GM23338 (cell line): Measurements from ENCODE around the gene ASPSCR1. TPM values are rescaled to one million over a fixed set of nuclear protein-coding genes. Genes with fewer than 3 reads are reported as not detected.
A peak's percentile ranks its signal among the peaks of the same experiment; 100 is the strongest.

ENCODE experiments used
- ATAC-seq: fragments of 200-7000 bp; cut with Tn5 transposase; 3 replicates; pipeline ENCODE4 v1.9.1; 2020
- DNase-seq: peaks from one replicate; pipeline ENCODE4 v3.0.0-alpha.2; 2015; ENCODE audit warnings: low spot score
- H2AFZ ChIP-seq: fragments of 200-600 bp; sonication (generic); 2 replicates; pipeline ENCODE4 v1.8.0; 2016; ENCODE audit warnings: antibody characterized with exemption, mild to moderate bottlenecking, moderate library complexity
- H3F3A ChIP-seq: fragments of 200-600 bp; sonication (generic); replicated peaks from 2 replicates; pipeline ENCODE4 v1.8.0; 2017; ENCODE audit warnings: antibody characterized with exemption, mixed run types, low read depth
- H3K27ac ChIP-seq: fragments of 200-600 bp; sonication (generic); 2 replicates; pipeline ENCODE4 v1.6.1; 2016; ENCODE audit warnings: low read depth
- H3K27me3 ChIP-seq: fragments of 200-600 bp; sonication (generic); 2 replicates; pipeline ENCODE4 v1.8.0; 2016; ENCODE audit warnings: mild to moderate bottlenecking, mixed run types, moderate library complexity; ENCODE audit not compliant: insufficient read depth
- H3K36me3 ChIP-seq: fragments of 200-600 bp; sonication (generic); 2 replicates; pipeline ENCODE4 v1.8.0; 2016; ENCODE audit warnings: mild to moderate bottlenecking; ENCODE audit not compliant: insufficient read depth
- H3K4me1 ChIP-seq: fragments of 200-600 bp; sonication (generic); 2 replicates; pipeline ENCODE4 v1.8.0; 2016; ENCODE audit warnings: mild to moderate bottlenecking, moderate library complexity; ENCODE audit not compliant: insufficient read depth
- H3K4me2 ChIP-seq: fragments of 200-600 bp; sonication (generic); 2 replicates; pipeline ENCODE4 v1.7.1; 2017; ENCODE audit warnings: mixed run types
- H3K4me3 ChIP-seq: fragments of 200-600 bp; sonication (generic); 2 replicates; pipeline ENCODE4 v1.6.1; 2016; ENCODE audit warnings: mixed run types
- H3K79me2 ChIP-seq: fragments of 200-600 bp; sonication (generic); replicated peaks from 2 replicates; pipeline ENCODE4 v1.8.0; 2017; ENCODE audit warnings: mild to moderate bottlenecking; ENCODE audit not compliant: insufficient read depth
- H3K9me2 ChIP-seq: fragments of 200-600 bp; sonication (generic); 2 replicates; pipeline ENCODE4 v1.8.0; 2017; ENCODE audit not compliant: insufficient read depth
- H4K20me1 ChIP-seq: fragments of 200-600 bp; sonication (generic); replicated peaks from 2 replicates; pipeline ENCODE4 v1.8.0; 2017; ENCODE audit warnings: mild to moderate bottlenecking; ENCODE audit not compliant: insufficient read depth
- H3K27ac Mint-ChIP-seq: 2 replicates; pipeline ENCODE4 v1.8.0; 2020; ENCODE audit warnings: inconsistent platforms, mild to moderate bottlenecking, moderate library complexity, mixed read lengths
- H3K27me3 Mint-ChIP-seq: 3 replicates; pipeline ENCODE4 v1.8.0; 2022; ENCODE audit warnings: low read depth, mild to moderate bottlenecking, moderate library complexity, mixed read lengths, inconsistent platforms; ENCODE audit not compliant: insufficient read depth, poor library complexity
- H3K36me3 Mint-ChIP-seq: 3 replicates; pipeline ENCODE4 v1.8.0; 2021; ENCODE audit warnings: low read depth, mild to moderate bottlenecking, inconsistent platforms, moderate library complexity, mixed read lengths
- H3K4me1 Mint-ChIP-seq: 3 replicates; pipeline ENCODE4 v1.8.0; 2020; ENCODE audit warnings: mild to moderate bottlenecking, inconsistent platforms, mixed read lengths
- H3K4me3 Mint-ChIP-seq: 3 replicates; pipeline ENCODE4 v1.8.0; 2021; ENCODE audit warnings: moderate library complexity, mild to moderate bottlenecking, inconsistent platforms, mixed read lengths
- H3K9me3 Mint-ChIP-seq: 3 replicates; pipeline ENCODE4 v1.8.0; 2020; ENCODE audit warnings: moderate library complexity, mild to moderate bottlenecking, inconsistent platforms, mixed read lengths
- CREB1 ChIP-seq: fragments of 250-450 bp; sonication (Bioruptor Pico); IDR thresholded peaks from 2 replicates; pipeline ENCODE4 v1.5.0; 2020; ENCODE audit warnings: low read depth, mild to moderate bottlenecking, moderate library complexity
- EZH2 ChIP-seq: fragments of 200-600 bp; sonication (generic); IDR thresholded peaks from one replicate; pipeline ENCODE4 v1.8.0; 2017; ENCODE audit warnings: antibody characterized with exemption, mild to moderate bottlenecking, low read depth; ENCODE audit not compliant: unreplicated experiment
- EZH2phosphoT487 ChIP-seq: fragments of 200-600 bp; sonication (generic); IDR thresholded peaks from one replicate; pipeline ENCODE4 v1.8.1; 2018; ENCODE audit warnings: antibody characterized with exemption; ENCODE audit not compliant: unreplicated experiment
- JUNB ChIP-seq: IDR thresholded peaks from one replicate; pipeline ENCODE4 v1.6.1; 2016; ENCODE audit warnings: antibody characterized with exemption; ENCODE audit not compliant: unreplicated experiment
- NANOG ChIP-seq: IDR thresholded peaks from 2 replicates; pipeline ENCODE4 v1.6.1; 2016; ENCODE audit warnings: antibody characterized with exemption, borderline replicate concordance
- POLR2AphosphoS5 ChIP-seq: IDR thresholded peaks from 2 replicates; pipeline ENCODE4 v1.6.1; 2016; ENCODE audit warnings: antibody characterized with exemption, low read depth
- ZNF114 ChIP-seq: fragments of 250-450 bp; sonication (Bioruptor Pico); IDR thresholded peaks from 2 replicates; pipeline ENCODE4 v1.5.0; 2020; ENCODE audit warnings: mild to moderate bottlenecking, moderate library complexity
- polyA plus RNA-seq: library from polyadenylated mRNA; unstranded; fragments of >200 nt; fragmentation: Nextera tagmentation; extraction: Ambion mirVana; gene quantifications from 2 replicates; pipeline ENCODE4 v1.2.1, GENCODE V29; 2016
- total RNA-seq: library from RNA; depleted of rRNA; stranded (reverse); fragments of >200 nt; shearing (Covaris generic); gene quantifications from 2 replicates; pipeline ENCODE4 v1.2.3, GENCODE V29; 2014
- TF ChIP-seq, protein P1 (sequence below): fragments of 250-450 bp; sonication (Bioruptor Pico); IDR thresholded peaks from 2 replicates; pipeline ENCODE4 v1.5.0; 2020; ENCODE audit warnings: mild to moderate bottlenecking, moderate library complexity
- TF ChIP-seq, protein P2 (sequence below), 2 experiments: fragments of 200-600 bp in 1 of 2; sonication (generic) in 1 of 2; conservative IDR thresholded peaks; 2 replicates each; pipeline versions ENCODE4 v1.5.1 to v1.6.1; 2016 to 2017; ENCODE audit warnings: antibody characterized with exemption in 2 of 2, low read depth in 2 of 2, mild to moderate bottlenecking in 2 of 2, moderate library complexity in 1 of 2
- TF ChIP-seq, protein P3 (sequence below): IDR thresholded peaks from one replicate; pipeline ENCODE4 v1.6.1; 2018; ENCODE audit warnings: antibody characterized with exemption; ENCODE audit not compliant: unreplicated experiment

Gene ASPSCR1
- total and polyA plus RNA-seq, 2 experiments from 2014 or later = 44.2 to 46.9 TPM

DNA sequence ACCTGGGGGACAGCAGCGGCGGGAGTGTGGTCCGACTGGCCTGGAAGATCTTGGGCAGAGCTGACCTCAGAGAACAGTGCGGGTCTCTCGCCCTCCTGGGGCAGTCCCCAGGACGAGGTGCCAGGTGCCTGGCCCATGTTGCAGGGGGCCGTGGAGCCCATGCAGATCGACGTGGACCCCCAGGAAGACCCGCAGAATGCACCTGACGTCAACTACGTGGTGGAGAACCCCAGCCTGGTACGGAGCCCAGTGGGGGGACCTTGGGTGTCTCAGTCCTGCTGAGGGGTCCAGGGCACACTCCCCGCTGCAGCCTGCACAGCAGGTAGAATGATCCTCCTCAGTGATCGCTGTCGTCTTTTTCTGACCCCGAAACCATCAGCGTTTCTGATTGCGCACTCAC, 75.7 kb downstream of the ASPSCR1 start (continued):
- TF ChIP-seq, protein P1, sequence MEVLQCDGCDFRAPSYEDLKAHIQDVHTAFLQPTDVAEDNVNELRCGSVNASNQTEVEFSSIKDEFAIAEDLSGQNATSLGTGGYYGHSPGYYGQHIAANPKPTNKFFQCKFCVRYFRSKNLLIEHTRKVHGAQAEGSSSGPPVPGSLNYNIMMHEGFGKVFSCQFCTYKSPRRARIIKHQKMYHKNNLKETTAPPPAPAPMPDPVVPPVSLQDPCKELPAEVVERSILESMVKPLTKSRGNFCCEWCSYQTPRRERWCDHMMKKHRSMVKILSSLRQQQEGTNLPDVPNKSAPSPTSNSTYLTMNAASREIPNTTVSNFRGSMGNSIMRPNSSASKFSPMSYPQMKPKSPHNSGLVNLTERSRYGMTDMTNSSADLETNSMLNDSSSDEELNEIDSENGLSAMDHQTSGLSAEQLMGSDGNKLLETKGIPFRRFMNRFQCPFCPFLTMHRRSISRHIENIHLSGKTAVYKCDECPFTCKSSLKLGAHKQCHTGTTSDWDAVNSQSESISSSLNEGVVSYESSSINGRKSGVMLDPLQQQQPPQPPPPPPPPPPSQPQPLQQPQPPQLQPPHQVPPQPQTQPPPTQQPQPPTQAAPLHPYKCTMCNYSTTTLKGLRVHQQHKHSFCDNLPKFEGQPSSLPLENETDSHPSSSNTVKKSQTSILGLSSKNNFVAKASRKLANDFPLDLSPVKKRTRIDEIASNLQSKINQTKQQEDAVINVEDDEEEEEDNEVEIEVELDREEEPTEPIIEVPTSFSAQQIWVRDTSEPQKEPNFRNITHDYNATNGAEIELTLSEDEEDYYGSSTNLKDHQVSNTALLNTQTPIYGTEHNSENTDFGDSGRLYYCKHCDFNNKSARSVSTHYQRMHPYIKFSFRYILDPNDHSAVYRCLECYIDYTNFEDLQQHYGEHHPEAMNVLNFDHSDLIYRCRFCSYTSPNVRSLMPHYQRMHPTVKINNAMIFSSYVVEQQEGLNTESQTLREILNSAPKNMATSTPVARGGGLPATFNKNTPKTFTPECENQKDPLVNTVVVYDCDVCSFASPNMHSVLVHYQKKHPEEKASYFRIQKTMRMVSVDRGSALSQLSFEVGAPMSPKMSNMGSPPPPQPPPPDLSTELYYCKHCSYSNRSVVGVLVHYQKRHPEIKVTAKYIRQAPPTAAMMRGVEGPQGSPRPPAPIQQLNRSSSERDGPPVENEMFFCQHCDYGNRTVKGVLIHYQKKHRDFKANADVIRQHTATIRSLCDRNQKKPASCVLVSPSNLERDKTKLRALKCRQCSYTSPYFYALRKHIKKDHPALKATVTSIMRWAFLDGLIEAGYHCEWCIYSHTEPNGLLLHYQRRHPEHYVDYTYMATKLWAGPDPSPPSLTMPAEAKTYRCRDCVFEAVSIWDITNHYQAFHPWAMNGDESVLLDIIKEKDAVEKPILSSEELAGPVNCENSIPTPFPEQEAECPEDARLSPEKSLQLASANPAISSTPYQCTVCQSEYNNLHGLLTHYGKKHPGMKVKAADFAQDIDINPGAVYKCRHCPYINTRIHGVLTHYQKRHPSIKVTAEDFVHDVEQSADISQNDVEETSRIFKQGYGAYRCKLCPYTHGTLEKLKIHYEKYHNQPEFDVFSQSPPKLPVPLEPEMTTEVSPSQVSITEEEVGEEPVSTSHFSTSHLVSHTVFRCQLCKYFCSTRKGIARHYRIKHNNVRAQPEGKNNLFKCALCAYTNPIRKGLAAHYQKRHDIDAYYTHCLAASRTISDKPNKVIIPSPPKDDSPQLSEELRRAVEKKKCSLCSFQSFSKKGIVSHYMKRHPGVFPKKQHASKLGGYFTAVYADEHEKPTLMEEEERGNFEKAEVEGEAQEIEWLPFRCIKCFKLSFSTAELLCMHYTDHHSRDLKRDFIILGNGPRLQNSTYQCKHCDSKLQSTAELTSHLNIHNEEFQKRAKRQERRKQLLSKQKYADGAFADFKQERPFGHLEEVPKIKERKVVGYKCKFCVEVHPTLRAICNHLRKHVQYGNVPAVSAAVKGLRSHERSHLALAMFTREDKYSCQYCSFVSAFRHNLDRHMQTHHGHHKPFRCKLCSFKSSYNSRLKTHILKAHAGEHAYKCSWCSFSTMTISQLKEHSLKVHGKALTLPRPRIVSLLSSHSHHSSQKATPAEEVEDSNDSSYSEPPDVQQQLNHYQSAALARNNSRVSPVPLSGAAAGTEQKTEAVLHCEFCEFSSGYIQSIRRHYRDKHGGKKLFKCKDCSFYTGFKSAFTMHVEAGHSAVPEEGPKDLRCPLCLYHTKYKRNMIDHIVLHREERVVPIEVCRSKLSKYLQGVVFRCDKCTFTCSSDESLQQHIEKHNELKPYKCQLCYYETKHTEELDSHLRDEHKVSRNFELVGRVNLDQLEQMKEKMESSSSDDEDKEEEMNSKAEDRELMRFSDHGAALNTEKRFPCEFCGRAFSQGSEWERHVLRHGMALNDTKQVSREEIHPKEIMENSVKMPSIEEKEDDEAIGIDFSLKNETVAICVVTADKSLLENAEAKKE (CRISPR knock-in tag) = no peak
- TF ChIP-seq, protein P2, sequence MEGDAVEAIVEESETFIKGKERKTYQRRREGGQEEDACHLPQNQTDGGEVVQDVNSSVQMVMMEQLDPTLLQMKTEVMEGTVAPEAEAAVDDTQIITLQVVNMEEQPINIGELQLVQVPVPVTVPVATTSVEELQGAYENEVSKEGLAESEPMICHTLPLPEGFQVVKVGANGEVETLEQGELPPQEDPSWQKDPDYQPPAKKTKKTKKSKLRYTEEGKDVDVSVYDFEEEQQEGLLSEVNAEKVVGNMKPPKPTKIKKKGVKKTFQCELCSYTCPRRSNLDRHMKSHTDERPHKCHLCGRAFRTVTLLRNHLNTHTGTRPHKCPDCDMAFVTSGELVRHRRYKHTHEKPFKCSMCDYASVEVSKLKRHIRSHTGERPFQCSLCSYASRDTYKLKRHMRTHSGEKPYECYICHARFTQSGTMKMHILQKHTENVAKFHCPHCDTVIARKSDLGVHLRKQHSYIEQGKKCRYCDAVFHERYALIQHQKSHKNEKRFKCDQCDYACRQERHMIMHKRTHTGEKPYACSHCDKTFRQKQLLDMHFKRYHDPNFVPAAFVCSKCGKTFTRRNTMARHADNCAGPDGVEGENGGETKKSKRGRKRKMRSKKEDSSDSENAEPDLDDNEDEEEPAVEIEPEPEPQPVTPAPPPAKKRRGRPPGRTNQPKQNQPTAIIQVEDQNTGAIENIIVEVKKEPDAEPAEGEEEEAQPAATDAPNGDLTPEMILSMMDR (conservative IDR thresholded peaks at IDR 0.05; ENCODE audit: low read depth in 2 of 2) = no peak
- no peak for TF ChIP-seq JUNB
- TF ChIP-seq NANOG = no peak
- TF ChIP-seq EZH2 = no peak
- no peak for TF ChIP-seq ZNF114 (CRISPR knock-in tag)

DNA sequence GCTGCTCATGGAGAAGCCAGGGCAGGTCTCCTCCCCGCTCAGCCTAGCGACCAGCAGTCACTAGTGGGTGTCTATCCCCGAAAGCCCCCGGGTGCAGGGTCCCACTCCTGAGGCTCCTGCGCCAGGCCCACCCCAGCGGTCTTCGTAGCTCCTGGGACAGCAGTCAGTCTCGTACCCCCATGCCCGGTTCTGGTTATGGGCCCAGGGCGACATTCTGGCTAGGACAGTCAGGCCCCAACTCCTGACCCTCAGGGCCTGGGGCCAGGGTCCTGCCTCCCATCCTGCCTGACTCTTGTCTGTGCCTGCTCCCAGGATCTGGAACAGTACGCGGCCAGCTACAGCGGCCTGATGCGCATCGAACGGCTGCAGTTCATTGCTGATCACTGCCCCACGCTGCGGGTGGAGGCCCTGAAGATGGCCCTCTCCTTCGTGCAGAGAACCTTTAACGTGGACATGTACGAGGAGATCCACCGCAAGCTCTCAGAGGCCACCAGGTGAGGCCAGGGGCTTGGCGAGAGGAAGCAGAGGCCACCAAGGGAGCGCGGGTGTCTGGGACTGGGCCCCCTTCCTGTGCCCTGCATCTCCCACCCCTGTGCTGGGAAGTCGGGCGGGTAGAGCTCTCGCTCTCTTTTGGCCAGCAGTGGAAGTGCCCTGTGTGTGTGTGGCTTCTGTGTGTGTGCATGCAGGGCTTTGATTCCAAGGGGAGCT, 76.3 kb downstream of the ASPSCR1 start:
- Histone ChIP-seq H3K27me3 (no peaks in the 10 kb centered on the region), H3K4me3 (peak overlapping the region; percentile 89; the same call in 1 of the 2 replicates), H4K20me1 (peaks cover 8% of the 10 kb centered on the region; the same call in 1 of the 2 replicates), H3K27ac (no peak overlapping the region), H3K4me1 (no peaks in the 10 kb centered on the region), H3K4me2 (no peak overlapping the region), H3K9me2 (no peaks in the 10 kb centered on the region), H3K79me2 (peaks cover 9% of the 10 kb centered on the region; the same call in 1 of the 2 replicates), H3F3A (0 out of 2 replicates have a peak, but pooled peaks cover 6% of the 10 kb centered on the region), H2AFZ (no peak overlapping the region), H3K36me3 (peaks cover 4% of the 10 kb centered on the region; the same call in 1 of the 2 replicates)
- no peak overlapping the region for H3K27ac Mint-ChIP-seq
- no peak for DNase-seq
- H3K36me3 Mint-ChIP-seq = peaks cover 21% of the 10 kb centered on the region
- H3K4me3 Mint-ChIP-seq = peak overlapping the region; percentile 86
- no peaks in the 10 kb centered on the region for H3K9me3 Mint-ChIP-seq
- ATAC-seq = no peak
- peaks cover 15% of the 10 kb centered on the region for H3K27me3 Mint-ChIP-seq
- H3K4me1 Mint-ChIP-seq = no peaks in the 10 kb centered on the region; the same call in 2 of the 3 replicates
- TF ChIP-seq ZNF114 (CRISPR knock-in tag) (no peak), EZH2phosphoT487 (no peak), POLR2AphosphoS5 (no peak), NANOG (no peak), CREB1 (CRISPR knock-in tag) (no peak)
- TF ChIP-seq, protein P3, sequence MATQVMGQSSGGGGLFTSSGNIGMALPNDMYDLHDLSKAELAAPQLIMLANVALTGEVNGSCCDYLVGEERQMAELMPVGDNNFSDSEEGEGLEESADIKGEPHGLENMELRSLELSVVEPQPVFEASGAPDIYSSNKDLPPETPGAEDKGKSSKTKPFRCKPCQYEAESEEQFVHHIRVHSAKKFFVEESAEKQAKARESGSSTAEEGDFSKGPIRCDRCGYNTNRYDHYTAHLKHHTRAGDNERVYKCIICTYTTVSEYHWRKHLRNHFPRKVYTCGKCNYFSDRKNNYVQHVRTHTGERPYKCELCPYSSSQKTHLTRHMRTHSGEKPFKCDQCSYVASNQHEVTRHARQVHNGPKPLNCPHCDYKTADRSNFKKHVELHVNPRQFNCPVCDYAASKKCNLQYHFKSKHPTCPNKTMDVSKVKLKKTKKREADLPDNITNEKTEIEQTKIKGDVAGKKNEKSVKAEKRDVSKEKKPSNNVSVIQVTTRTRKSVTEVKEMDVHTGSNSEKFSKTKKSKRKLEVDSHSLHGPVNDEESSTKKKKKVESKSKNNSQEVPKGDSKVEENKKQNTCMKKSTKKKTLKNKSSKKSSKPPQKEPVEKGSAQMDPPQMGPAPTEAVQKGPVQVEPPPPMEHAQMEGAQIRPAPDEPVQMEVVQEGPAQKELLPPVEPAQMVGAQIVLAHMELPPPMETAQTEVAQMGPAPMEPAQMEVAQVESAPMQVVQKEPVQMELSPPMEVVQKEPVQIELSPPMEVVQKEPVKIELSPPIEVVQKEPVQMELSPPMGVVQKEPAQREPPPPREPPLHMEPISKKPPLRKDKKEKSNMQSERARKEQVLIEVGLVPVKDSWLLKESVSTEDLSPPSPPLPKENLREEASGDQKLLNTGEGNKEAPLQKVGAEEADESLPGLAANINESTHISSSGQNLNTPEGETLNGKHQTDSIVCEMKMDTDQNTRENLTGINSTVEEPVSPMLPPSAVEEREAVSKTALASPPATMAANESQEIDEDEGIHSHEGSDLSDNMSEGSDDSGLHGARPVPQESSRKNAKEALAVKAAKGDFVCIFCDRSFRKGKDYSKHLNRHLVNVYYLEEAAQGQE = no peak
